GM18861 (cell line): ENCODE measurements around the gene PRICKLE4.

Source experiments
- ATAC-seq: cut with Tn5 transposase; IDR thresholded peaks from one replicate; pipeline ENCODE4 v1.9.1; 2021; ENCODE audit not compliant: unreplicated experiment

The PRICKLE4 gene, protein sequence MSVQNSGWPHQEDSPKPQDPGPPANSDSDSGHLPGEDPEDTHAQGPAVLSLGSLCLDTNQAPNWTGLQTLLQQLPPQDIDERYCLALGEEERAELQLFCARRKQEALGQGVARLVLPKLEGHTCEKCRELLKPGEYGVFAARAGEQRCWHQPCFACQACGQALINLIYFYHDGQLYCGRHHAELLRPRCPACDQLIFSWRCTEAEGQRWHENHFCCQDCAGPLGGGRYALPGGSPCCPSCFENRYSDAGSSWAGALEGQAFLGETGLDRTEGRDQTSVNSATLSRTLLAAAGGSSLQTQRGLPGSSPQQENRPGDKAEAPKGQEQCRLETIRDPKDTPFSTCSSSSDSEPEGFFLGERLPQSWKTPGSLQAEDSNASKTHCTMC

GRCh38 chr6:41780551-41781365 lies at the start of gene PRICKLE4:
Gene PRICKLE4, plus strand, starts transcription at chr6:41780782. Its CDS starts 2,692 bp downstream, at chr6:41783474.
- ATAC-seq: no peak

DNA sequence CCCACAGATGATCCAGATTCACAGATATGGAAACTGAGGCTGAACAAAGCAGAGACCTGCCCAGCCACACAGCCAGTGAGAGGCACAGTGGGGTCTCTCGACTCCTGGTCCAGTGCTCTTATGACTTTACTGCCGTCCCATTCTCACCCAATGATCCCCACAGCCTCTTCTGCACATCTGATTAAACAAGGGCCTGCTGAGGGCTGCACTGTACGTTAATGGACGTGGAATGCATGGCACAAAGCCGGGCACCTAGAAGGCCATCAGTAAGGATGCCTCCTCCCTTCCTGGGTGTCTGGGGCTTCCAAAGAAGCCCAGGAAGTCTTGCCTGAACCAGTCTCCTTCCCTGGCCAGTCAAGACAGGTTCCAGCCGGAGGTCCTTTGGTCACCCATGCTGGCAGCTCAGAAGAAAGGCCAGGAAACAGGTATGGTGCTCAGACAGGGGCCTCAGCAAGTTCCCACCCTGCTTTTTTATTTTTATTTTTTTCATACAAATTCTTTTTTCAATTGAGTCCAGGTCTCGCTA lies 49.0 kb upstream of the PRICKLE4 start:
- ATAC-seq: no peak

DNA sequence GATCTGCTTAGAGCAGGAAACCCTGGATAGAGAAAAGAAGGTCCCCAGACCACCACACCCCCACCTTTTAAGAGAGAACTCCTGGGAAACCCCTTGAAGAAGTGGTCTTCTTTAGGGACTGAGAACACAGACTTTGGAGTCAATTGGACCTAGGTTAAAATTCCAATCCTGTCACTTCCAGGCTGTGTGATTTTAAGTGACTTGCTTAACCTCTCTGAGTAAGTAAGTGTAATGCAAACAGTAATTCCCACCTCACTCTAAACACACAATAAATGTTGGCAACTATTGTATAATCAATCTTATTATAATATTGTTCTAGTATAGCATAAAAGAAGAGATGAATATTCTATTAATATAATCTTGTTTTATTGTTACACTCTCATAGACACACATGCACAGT lies 48.4 kb upstream of the PRICKLE4 start:
- ATAC-seq: no peak

DNA sequence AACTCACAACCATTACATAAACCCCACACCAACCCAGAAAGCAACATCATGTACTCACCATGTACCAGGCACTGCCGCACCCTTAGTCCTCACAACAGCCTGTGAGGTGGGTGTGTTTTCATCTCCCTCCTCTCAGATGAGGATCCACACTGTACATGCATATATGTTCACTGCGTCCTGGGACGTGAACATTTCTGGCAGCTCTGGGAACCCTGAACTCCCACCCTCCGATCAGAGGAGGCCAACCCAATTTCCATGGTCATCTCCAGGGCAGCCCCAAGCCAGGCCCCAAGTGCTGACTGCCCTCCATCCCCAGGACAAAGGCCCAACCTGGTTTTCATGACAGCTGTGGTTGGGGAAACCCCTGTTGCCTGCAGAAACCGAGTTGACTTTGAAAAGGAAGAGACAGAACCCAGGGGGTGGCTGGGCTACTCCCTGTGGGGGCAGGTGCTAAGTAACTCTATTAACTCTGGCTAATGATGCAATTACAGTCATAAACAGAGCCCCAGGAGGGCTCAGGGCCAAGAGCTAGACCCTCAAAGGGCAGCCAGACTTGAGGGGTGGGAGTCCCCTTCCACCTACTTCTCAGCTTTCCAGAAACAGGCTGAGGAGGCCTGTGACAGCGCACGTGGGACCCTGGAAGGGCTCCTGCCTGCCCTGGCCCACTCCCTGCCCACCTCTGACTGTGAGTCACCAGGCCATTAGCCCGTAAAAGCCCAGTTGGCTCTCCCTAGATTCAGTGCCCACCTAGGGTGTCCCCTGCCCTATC lies 47.8 kb upstream of the PRICKLE4 start:
- ATAC-seq: peak; percentile 24

GRCh38 chr6:41733360-41733706 lies 47.2 kb upstream of the PRICKLE4 start:
- no peak for ATAC-seq

- ATAC-seq: peak; percentile 25
Measured at GRCh38 chr6:41733707-41734665, 46.6 kb upstream of the PRICKLE4 start.

- ATAC-seq: peak; percentile 7
Measured at GRCh38 chr6:41734666-41735426, 45.7 kb upstream of the PRICKLE4 start.

DNA sequence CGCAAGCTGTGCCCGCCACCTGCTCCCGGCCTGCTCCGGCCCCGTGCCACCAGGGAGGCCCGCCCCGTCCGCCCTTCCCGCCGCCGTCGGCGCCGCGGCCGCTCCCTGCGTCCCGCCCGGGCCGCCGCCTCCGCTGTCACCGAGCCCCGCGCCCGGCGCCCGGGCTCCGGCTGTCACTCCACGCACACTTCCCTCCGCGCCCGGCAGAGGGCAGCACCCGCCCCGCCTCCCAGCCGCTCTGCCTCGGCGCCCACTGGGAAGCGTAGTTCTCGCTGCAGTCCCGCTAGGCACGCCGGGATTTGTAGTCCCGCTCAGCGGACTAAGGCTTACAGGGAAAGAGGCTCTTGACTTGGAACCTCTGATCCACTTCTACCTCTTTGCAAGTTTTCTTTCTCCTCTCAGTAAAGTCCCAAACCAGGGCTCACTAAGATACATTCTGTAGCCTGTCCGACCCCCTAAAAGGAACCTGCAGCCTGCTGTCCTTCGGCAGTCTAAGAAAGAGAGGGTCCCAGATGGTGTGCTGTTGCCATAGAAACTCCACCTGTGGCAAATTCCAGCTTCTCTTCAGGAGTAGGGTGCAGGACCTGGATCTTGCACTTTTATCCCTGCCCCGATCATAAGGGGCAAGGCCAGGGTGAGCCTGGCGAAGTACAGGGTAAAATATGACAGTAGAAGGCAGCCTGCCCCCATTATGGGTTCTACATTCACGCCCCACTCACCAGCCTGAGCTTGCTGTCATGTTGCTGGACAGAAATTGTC lies 45.0 kb upstream of the PRICKLE4 start, which contains the start of gene TFEB:
TSS of gene TFEB (minus strand) at position 182 of the 759 bp plus-strand sequence. CDS start 44,395 bp downstream, outside the sequence.
- peak; percentile 51 for ATAC-seq

- ATAC-seq: no peak
Measured at GRCh38 chr6:41736186-41736733, 44.3 kb upstream of the PRICKLE4 start.

GRCh38 chr6:41736800-41737555 lies 43.6 kb upstream of the PRICKLE4 start:
- ATAC-seq: no peak

DNA sequence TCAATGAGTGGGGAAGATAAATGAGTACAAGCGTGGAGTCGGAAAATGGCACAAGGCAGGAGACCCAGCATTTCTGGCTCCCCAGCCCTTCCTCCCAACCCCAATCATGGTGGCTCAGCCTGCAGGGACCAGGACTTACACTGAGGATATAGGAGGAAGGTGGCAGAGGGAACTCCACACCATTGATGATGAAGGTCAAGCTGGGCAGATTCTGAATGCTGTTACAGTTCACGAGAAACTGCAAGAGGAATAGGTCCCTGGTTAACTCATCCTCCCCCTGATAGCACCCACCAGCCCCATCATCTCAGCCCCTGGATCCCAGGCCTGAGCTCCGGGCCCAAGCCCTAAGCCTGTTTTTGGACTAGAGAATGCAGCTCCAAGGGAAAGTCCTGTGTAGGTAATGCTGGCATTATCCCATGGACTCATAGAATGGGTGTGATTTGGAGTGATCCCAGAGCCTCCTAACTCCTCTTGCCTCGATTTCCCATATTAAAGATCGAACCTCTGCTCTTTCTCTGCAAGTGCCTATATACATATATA lies 42.9 kb upstream of the PRICKLE4 start:
- no peak for ATAC-seq

GRCh38 chr6:41739041-41739440 lies 41.5 kb upstream of the PRICKLE4 start:
- no peak for ATAC-seq

DNA sequence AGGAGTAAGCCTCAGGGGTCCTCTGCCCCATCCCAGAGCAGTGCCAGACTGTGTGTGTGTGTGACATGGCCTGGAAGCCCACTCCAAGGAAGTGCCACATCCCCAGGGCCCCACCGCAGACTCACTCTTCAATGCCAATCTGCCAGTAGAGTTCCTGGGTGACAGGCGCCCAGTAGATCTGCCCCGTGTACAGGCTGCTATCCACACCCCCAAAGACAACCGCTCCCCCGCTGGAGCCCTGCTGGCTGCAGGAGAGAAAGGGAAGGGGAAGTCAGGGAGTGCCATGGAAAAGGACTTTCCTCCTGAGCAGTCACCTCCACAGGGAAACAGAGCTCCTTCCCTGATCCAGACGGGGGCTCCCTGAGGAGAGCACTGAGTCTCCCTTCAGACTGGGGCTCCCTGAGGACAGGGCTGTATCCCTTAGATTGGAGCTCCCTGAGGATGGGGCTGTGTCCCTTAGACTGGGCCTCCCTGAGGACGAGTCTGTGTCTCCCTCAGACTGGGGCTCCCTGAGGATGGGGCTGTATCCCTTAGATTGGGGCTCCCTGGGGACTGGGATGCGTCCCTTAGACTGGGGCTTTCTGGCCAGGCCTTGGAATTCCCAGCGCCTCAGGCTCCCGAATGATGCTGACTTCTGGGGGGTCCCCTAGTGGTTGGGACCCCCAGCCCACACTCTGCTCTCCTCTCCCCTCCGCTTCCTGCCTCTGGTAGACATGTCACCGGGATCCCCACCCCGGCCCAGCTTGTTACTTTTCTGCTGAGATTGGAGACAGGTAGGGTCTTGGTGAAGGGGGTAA lies 40.0 kb upstream of the PRICKLE4 start:
- no peak for ATAC-seq

DNA sequence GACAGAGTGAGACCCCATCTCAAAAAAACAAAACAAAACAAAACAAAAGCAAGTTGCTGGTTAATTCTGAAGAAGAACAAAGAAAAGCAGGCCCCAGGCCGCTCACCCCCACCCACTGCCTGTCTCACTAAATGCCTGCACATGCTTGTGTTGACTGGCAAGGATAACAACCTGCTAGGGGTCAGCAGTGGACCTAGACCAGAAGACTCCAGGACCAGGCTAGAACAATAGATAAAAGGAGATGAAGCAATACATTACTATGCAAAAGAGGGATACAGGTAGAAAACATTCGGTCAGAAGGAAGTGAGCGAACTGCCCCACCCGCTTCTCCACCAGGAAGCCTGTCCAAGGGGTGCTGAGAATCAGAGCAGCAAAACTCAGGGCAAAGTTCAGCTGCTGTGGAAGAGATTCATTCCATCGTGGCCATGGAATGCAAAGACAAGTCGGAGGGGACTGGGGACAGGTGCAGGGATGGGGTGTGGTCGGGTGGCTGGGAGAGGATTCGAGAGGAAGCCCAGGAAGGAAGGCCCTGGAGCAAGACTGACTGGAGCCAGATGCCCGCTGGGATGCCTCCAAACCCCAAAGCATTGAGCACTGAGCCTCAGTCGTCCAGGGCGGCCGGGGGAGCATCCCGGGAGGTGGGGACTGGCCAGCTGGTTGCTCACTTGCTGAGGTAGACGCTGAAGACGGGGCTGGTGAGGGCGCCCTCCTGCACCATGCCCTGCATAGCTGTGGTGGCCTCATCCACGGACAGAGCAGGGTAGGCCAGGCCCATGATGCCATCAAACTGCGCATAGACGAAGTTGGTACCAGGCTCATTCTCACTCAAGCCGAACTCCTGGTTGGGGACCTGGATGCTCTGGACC lies 38.7 kb upstream of the PRICKLE4 start:
- ATAC-seq: no peak
